Vagina (tissue), 2 donors: ENCODE data around the gene ARHGAP31. TPM values are rescaled to one million over a fixed set of nuclear protein-coding genes. Genes with fewer than 3 reads are reported as not detected.
"Not testable (repeated sequence)": the region's sequence is repeated elsewhere in the genome, so short reads cannot be mapped to it uniquely, and the experiment has no call there.

Experiments
- DNase-seq, 2 donors: peaks; one replicate each; pipeline ENCODE4 v3.0.0-alpha.2; 2017; ENCODE audit errors: extremely low spot score in 2 of 2
- H3K27ac ChIP-seq: fragments of 200-600 bp; sonication (generic); one replicate; pipeline ENCODE4 v1.5.1; 2019
- H3K27me3 ChIP-seq: fragments of 200-600 bp; sonication (generic); one replicate; pipeline ENCODE4 v1.5.1; 2019
- H3K36me3 ChIP-seq, 2 donors: fragments of 200-600 bp; sonication (generic); one replicate each; pipeline ENCODE4 v1.5.1; 2017 to 2019
- H3K4me1 ChIP-seq: fragments of 200-600 bp; sonication (generic); one replicate; pipeline ENCODE4 v1.5.1; 2019
- H3K4me3 ChIP-seq, 2 donors: fragments of 200-600 bp; sonication (generic); 1 replicate in 1 of 2; 2 replicates in 1 of 2; pipeline ENCODE4 v1.5.1; 2016 to 2019
- H3K9me3 ChIP-seq: fragments of 200-600 bp; sonication (generic); one replicate; pipeline ENCODE4 v1.5.1; 2019
- POLR2A ChIP-seq, 2 donors: fragments of 450-650 bp; IDR thresholded peaks; one replicate each; pipeline ENCODE4 v1.6.1; 2017; ENCODE audit warnings: antibody characterized with exemption in 2 of 2, mild to moderate bottlenecking in 2 of 2, moderate library complexity in 2 of 2
- POLR2AphosphoS5 ChIP-seq, 2 donors: sonication (generic); formaldehyde crosslinking; IDR thresholded peaks; one replicate each; pipeline ENCODE4 v1.9.0; 2017; ENCODE audit warnings: antibody characterized with exemption in 2 of 2, mild to moderate bottlenecking in 2 of 2, low read depth in 1 of 2; ENCODE audit not compliant: insufficient read depth in 1 of 2
- intact Hi-C: fragments of 100-400 bp; cut with DNase I; formaldehyde crosslinking; loops from one replicate; pipeline ENCODE4 v1.15.1; 2023
- total RNA-seq: library from RNA; depleted of rRNA; stranded (reverse); fragments of >200 nt; gene quantifications from one replicate; pipeline ENCODE4 v1.2.3, GENCODE V29; 2016
- TF ChIP-seq, protein P1 (sequence below), 3 experiments: fragments of 450-650 bp in 2 of 3; fragments of 200-600 bp in 1 of 3; sonication (generic) in 1 of 3; IDR thresholded peaks; one replicate each; pipeline ENCODE4 v1.5.1; 2017 to 2019; ENCODE audit warnings: antibody characterized with exemption in 3 of 3, mild to moderate bottlenecking in 2 of 3, moderate library complexity in 2 of 3

ARHGAP31 gene
- total RNA-seq, 1 donor from 2014 or later, result 13.0 TPM

DNA sequence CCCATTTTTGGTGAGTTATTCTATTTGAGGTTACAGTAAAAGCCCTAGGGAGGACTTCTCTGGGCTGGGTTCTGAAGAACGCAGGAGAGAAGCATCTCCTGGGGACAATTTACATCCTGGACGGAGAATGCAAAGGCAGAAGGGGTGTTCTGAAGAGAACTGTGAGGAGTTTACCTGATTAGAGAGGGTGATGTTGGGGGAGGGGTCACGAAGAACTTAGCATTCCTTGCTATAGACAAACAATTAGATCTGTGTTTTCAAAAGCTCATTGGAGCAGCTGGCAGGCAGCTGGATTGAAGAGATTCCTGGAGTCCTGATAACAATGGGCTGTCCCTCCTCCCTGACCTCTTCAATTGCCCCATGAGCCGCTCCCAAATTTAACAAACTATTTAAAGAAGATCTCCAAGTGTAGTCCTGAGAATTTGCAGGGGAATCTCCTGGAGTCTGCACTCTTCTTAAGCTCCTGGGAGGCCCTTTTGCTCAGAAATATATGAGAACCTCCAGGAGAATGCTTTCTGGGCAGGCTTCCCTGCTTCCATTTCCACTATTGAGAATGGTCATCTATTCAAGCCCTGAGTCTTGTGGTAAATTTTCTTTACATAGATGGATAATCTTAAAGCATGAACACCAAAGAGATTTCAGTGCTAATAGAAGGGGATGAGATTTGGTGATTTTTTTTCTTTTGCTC lies 55.3 kb downstream of the ARHGAP31 start:
- H3K27me3 ChIP-seq, result no peaks in the 10 kb centered on the region
- H3K36me3 ChIP-seq, result no peaks in the 10 kb centered on the region
- TF ChIP-seq POLR2A (IDR thresholded peaks at IDR 0.05) (no peak), POLR2AphosphoS5 (IDR thresholded peaks at IDR 0.05; ENCODE audit: insufficient read depth in 1 of 2, low read depth in 1 of 2) (no peak)
- TF ChIP-seq, protein P1, sequence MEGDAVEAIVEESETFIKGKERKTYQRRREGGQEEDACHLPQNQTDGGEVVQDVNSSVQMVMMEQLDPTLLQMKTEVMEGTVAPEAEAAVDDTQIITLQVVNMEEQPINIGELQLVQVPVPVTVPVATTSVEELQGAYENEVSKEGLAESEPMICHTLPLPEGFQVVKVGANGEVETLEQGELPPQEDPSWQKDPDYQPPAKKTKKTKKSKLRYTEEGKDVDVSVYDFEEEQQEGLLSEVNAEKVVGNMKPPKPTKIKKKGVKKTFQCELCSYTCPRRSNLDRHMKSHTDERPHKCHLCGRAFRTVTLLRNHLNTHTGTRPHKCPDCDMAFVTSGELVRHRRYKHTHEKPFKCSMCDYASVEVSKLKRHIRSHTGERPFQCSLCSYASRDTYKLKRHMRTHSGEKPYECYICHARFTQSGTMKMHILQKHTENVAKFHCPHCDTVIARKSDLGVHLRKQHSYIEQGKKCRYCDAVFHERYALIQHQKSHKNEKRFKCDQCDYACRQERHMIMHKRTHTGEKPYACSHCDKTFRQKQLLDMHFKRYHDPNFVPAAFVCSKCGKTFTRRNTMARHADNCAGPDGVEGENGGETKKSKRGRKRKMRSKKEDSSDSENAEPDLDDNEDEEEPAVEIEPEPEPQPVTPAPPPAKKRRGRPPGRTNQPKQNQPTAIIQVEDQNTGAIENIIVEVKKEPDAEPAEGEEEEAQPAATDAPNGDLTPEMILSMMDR (IDR thresholded peaks at IDR 0.05), result no peak
- H3K4me1 ChIP-seq, result peaks cover 17% of the 10 kb centered on the region
- H3K9me3 ChIP-seq, result no peaks in the 10 kb centered on the region
- H3K4me3 ChIP-seq, result no peak overlapping the region
- no peak overlapping the region for H3K27ac ChIP-seq
- no peak for DNase-seq
- intact Hi-C loops, result no loop called here

DNA sequence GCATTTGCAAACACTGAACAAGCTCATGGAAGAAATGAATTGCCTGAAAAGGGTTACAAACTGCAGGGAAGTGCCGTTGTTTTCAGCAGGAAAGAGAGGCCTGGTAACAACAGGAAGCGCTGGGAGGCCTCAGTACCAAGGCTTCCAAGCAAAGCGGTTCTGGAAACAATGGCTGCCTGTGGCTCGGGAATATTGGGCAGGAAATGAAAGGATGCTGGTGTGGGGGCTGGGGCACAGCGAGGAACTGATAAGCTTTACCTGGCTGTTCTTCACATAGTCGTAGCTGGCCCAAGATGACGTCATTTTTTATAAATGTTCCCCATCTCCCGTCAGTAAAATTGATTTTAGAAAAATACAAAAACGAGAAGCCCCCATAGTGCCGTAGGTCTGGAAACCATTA lies 55.9 kb downstream of the ARHGAP31 start:
- no peaks in the 10 kb centered on the region for H3K9me3 ChIP-seq
- TF ChIP-seq POLR2AphosphoS5 (IDR thresholded peaks at IDR 0.05; ENCODE audit: insufficient read depth in 1 of 2, low read depth in 1 of 2), result peak in 1 of 2 donors; percentile 11
- TF ChIP-seq, protein P1 (IDR thresholded peaks at IDR 0.05), result no peak
- no peak overlapping the region for H3K27ac ChIP-seq
- intact Hi-C loops, result no loop called here
- no peaks in the 10 kb centered on the region for H3K36me3 ChIP-seq
- no peaks in the 10 kb centered on the region for H3K27me3 ChIP-seq
- no peak for DNase-seq
- peak overlapping the region in 1 of 2 donors; percentile 10 for H3K4me3 ChIP-seq
- peaks cover 17% of the 10 kb centered on the region for H3K4me1 ChIP-seq

DNA sequence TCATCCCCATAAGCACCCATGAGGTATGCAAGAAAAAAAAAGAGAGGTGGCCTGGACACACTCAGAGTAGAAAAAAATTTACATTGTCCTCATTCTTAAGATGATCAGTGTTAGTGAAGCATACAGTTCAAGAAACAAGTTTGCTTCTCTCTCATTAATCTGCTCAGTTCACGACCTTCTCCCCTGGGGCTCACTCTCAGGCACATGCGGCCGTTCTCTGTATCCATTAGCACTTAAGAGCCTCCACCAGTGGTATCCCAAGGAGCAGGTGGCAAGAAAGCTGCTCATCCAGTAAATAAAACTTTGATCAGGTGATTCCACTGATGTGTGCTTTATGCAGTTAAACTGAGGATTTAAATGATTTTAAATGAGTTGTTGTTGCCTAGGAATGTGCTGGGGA lies 57.4 kb downstream of the ARHGAP31 start:
- no peak for DNase-seq
- Histone ChIP-seq H3K4me1 (peaks cover 4% of the 10 kb centered on the region), H3K36me3 (no peaks in the 10 kb centered on the region), H3K4me3 (no peak overlapping the region), H3K27ac (no peak overlapping the region), H3K27me3 (no peaks in the 10 kb centered on the region), H3K9me3 (no peaks in the 10 kb centered on the region)
- intact Hi-C loops, result no loop called here
- TF ChIP-seq POLR2A (IDR thresholded peaks at IDR 0.05), result no peak
- TF ChIP-seq, protein P1 (IDR thresholded peaks at IDR 0.05), result no peak
- TF ChIP-seq POLR2AphosphoS5 (IDR thresholded peaks at IDR 0.05; ENCODE audit: insufficient read depth in 1 of 2, low read depth in 1 of 2), result no peak

DNA sequence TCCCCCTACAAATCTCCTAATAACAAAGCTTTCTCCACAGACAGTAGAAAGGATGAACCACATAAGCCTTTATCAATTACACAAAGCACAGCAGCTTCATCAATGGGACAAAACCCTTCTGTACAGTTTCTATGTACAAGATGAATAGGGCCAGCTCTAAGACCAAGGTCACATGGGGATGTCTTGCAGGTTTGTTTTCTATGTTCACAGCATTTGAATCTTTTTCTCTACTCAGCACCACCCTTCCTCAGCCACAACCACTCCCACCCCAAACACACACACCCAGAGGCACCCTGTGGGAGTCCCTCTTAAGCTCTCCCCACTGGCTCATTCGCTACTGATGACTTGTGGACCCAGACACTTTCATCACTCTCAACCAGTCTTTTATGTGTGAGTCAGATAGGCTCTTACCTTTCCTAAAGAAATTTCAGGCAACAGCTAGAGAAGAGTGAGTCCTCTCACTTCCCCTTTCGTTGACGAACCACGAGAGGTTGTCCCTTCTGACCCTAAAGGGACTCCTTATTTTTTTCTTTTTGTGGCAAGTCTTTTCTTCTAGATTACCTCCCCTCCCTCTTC lies 57.9 kb downstream of the ARHGAP31 start:
- H3K27me3 ChIP-seq, result no peaks in the 10 kb centered on the region
- H3K4me3 ChIP-seq, result no peak overlapping the region
- H3K4me1 ChIP-seq, result peaks cover 2% of the 10 kb centered on the region
- intact Hi-C loops, result no loop called here
- TF ChIP-seq POLR2A (IDR thresholded peaks at IDR 0.05) (no peak), POLR2AphosphoS5 (IDR thresholded peaks at IDR 0.05; ENCODE audit: insufficient read depth in 1 of 2, low read depth in 1 of 2) (no peak)
- TF ChIP-seq, protein P1 (IDR thresholded peaks at IDR 0.05), result no peak
- H3K36me3 ChIP-seq, result no peaks in the 10 kb centered on the region
- H3K27ac ChIP-seq, result no peak overlapping the region
- H3K9me3 ChIP-seq, result no peaks in the 10 kb centered on the region
- no peak for DNase-seq

DNA sequence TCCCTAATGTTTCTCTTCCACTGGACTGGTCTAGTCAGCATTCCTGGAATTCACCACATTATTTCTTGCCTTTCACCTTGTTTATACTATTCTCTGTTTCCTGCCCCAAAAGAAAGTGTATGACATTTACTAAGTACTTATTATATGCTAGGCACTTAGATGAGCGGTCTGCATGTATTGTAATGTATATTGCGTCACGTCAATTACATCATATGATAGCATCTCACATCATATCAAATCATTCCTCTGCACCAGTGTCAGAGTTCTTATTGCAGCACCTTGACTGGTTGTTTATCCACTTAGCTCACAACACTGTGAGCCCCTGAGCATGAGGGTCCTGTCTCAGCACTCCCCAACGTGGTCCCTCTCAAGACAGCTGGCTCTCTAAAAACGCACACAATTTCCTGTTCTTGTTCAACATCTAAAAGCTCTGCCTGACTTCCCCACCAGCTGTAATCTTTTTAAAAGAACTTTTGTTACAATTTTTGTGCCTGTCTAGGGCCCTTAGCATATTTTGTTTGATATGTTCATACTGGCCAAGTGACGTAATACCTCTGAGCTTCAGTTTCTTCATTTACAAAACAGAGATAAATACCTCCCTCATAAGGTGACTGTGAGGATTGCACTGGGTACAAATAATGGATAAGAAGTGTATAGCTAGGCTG lies 58.8 kb downstream of the ARHGAP31 start:
- intact Hi-C loops, result no loop called here
- no peaks in the 10 kb centered on the region for H3K9me3 ChIP-seq
- TF ChIP-seq POLR2AphosphoS5 (IDR thresholded peaks at IDR 0.05; ENCODE audit: insufficient read depth in 1 of 2, low read depth in 1 of 2), result no peak
- TF ChIP-seq, protein P1 (IDR thresholded peaks at IDR 0.05), result peak in 1 of 3 experiments; percentile 21
- peaks cover 4% of the 10 kb centered on the region for H3K4me1 ChIP-seq
- H3K27ac ChIP-seq, result peak overlapping the region; percentile 29
- H3K36me3 ChIP-seq, result no peaks in the 10 kb centered on the region
- H3K4me3 ChIP-seq, result no peak overlapping the region
- no peak for DNase-seq
- H3K27me3 ChIP-seq, result no peaks in the 10 kb centered on the region

DNA sequence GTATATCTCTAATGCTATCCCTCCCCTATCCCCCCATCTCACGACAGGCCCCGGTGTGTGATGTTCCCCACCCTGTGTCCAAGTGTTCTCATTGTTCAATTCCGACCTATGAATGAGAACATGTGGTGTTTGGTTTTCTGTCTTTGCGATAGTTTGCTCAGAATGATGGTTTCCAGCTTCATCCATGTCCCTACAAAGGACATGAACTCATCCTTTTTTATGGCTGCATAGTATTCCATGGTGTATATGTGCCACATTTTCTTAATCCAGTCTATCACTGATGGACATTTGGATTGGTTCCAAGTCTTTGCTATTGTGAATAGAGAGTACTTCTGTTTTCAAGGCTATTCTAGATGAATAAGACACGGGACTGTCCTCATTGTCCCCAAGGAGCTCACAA lies 61.4 kb downstream of the ARHGAP31 start:
- not testable (repeated sequence) for H3K4me1 ChIP-seq, H3K9me3 ChIP-seq
- intact Hi-C loops, result loop anchor here (5.0 kb wide), 1 partner anchor 78 kb away; no protein-coding TSS in a partner anchor

More for the DNA sequence above, 61.4 kb downstream of the ARHGAP31 start:
- H3K27ac ChIP-seq, H3K36me3 ChIP-seq, DNase-seq, H3K4me3 ChIP-seq, H3K27me3 ChIP-seq: not testable (repeated sequence)
